CD4-positive, alpha-beta T cell treated with Interleukin-17A for 4 hours (primary cell): ENCODE data around the gene ANKRD16.
"Not testable (repeated sequence)": the region's sequence is repeated elsewhere in the genome, so short reads cannot be mapped to it uniquely, and the experiment has no call there.

Source experiments
- DNase-seq: peaks from one replicate; pipeline ENCODE4 v3.0.0-alpha.2; 2020; ENCODE audit warnings: mixed read lengths

ANKRD16 gene

GRCh38 chr10:5871596-5871995, 18.1 kb downstream of the ANKRD16 start:
- no peak for DNase-seq

- no peak for DNase-seq
Measured at GRCh38 chr10:5869156-5869555, 20.5 kb downstream of the ANKRD16 start.

GRCh38 chr10:5868383-5868782, 21.3 kb downstream of the ANKRD16 start:
- not testable (repeated sequence) for DNase-seq

- not testable (repeated sequence) for DNase-seq
Measured at GRCh38 chr10:5867091-5867615, 22.5 kb downstream of the ANKRD16 start.

GRCh38 chr10:5866451-5867081, 23.1 kb downstream of the ANKRD16 start:
- DNase-seq, result not testable (repeated sequence)

GRCh38 chr10:5862981-5863685, 26.6 kb downstream of the ANKRD16 start:
- not testable (repeated sequence) for DNase-seq

GRCh38 chr10:5862360-5862961, 27.2 kb downstream of the ANKRD16 start:
- no peak for DNase-seq

GRCh38 chr10:5860066-5860465, 29.6 kb downstream of the ANKRD16 start:
- no peak for DNase-seq

DNA sequence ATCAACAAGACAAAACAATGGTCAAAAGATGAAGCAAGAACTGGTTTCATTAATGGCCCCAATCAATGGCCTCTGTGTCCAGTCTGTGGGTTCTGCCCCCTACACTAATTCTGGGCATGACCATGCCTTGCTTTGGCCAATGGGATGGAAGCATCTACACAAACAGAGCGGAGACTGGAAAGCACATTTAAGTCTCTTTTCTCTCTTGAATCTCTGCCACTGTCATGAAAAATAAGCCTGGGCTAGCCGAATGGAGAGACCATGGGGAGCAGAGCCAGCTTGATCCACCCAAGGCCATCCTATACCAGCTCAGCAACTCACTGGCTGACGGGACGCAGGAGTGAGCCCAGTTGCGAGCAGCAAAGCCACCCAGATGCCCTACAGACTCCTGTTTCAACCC, 30.9 kb downstream of the ANKRD16 start:
- no peak for DNase-seq

GRCh38 chr10:5856701-5857004, 33.0 kb downstream of the ANKRD16 start:
- no peak for DNase-seq

GRCh38 chr10:5855979-5856700, 33.6 kb downstream of the ANKRD16 start:
- no peak for DNase-seq

DNA sequence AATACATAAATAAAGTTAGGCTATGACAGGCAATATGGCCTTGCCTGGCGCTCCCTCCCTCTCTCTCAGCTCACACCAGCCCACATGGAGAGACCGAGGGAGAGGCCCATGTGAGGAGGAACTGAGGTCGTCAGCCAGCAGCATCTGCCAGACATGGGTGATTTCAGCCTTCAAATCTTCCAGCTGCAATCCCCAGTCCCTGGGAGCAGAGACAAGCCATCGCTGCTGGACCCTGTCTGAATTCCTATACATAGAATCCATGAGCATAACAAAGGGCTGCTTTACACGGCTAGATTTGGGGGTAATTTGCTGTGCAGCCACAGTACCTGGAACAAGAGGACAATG, 35.6 kb downstream of the ANKRD16 start:
- no peak for DNase-seq

DNA sequence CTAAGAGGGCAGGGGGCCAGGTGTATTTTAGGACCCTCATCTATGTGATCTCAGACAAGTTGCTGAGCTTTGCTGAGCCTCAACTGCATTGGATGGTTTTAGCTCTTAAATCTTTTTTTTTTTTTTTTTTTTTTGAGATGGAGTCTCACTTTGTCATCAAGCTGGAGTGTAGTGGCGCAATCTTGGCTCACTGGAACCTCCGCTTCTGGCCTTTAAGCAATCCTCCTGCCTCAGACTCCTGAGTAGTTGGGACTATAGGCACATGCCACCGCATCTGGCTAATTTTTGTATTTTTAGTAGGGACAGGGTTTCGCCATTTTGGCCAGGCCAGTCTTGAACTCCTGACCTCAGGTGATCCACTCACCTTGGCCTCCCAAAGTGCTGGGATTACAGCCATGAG, 43.0 kb downstream of the ANKRD16 start:
- DNase-seq, result not testable (repeated sequence)

DNA sequence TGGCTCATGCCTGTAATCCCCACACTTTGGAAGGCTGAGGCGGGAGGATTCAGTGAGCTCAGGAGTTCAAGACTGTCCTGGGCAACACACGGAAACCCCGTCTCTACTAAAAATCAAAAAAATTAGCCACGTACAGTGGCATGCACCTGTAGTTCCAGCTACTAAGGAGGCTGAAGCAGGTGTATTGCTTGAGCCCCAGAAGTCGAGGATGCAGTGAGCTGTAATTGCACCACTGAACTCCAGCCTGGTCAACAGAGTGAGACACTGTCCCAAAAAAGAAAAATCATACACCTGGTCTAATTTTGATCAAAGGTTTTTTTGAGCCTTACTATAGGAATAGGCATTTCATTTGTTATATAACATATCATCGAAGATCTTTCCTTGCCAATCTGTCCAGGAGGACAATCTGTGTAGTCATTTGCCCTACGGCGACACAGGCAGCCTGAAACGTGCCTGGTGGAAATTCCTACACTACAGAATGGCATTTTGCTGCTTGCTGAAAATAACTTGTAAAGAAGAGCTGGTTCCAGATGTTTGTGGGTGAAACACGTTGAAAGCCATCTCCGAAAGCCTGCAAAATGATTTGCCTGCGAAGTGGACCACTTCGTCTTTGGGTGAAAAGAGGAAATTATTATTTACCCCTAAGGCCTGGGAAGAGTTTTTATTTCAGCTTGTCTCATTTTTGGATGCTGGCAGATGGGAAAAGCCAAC, 45.2 kb downstream of the ANKRD16 start:
- DNase-seq, result no peak

DNA sequence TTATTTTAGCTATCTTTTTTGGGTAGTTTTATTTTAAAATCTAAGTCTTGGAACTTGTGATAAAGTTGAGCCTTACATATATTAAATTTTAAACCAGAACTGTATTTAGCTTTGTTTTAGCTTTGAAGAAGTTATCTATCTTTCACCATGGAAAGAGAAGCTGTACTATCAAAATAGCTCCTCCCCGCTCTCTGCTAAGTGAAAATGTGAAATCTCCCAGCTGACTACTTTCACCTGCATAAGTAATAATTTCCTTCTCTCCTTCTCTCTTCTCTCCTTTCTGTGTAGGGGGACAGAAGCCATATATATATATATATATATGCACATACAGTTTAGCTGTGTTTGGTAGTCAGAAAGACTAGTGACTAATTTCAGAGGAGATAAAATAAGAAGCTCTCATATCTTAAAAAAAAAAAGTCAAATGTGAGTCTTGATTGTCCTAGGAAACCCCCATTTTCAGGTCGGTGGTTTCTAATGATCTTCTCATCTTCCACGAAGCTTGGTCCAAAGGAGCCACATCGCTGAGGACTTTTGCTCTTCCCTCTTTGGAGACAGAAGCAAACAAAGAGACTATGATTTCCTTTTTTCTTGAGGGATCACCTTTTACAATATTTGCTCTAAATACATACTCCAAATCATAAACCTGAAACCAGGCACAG, 45.9 kb downstream of the ANKRD16 start:
- no peak for DNase-seq

- DNase-seq, result no peak
Measured at GRCh38 chr10:5841965-5842364, 47.7 kb downstream of the ANKRD16 start.

DNA sequence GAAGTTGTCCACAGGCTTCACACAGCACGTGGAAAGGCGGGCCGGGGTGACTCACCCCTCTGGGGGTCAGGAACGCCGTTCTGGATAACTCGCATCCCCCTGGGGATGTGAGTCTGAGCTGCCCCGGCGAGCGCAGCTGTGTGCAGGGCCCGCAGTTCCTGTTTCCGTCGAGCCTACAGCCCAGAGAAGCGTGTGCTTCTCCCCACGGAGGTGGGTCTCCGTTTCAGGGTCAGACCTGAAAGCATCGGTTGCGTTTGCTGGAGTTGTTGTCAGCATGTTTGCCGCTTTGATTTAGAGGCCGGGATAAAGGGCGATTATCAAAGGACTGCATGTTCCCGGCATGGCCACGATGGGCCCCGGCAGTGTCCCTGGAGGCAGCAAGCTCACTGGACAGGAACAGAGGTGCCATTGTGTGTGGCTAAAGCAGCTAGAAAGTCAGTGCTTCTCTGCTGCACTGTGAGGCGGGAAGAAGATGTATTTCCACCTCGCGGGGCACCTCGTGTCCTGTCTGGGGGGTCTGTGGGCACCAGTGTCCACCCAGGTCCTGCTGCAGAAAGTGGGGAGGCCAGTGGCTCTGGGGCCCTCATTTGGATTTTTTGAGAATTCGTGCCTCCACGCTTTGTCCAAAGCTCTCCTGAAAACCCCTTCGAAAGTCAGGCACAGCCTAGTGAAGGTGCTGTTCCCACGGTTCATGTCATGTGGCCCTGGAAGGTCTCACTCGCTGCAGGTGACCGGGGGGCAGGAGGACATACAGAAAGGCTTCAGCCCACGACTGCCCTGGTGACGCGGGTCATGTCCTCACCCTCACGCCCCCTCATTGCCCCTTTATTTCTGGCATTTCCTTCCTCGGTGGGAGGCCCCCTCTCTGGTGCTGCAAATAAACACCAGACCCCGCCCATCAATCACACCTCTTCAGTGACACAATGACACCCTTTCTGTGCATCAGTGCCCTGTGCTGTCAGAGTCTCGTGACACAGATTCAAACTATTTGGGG, 49.1 kb downstream of the ANKRD16 start:
- DNase-seq, result no peak

DNA sequence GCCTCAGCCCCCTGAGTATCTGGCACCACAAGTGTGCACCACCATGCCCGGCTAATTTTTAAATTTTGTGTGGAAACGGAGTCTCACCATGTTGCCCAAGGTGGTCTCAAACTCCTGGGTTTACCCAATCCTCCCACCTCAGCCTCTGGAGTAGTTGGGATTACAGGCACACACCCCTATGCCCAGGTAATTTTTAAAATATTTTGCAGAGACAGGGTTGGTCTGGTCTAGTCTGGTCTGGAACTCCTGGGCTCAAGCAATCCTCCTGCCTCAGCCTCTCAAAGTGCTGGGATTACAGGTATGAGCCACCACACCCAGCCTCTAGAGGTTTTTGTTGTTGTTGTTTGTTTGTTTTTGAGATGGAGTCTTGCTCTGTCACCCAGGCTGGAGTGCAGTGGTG, 53.5 kb downstream of the ANKRD16 start:
- not testable (repeated sequence) for DNase-seq

- no peak for DNase-seq
Measured at GRCh38 chr10:5835446-5836095, 54.1 kb downstream of the ANKRD16 start.

DNA sequence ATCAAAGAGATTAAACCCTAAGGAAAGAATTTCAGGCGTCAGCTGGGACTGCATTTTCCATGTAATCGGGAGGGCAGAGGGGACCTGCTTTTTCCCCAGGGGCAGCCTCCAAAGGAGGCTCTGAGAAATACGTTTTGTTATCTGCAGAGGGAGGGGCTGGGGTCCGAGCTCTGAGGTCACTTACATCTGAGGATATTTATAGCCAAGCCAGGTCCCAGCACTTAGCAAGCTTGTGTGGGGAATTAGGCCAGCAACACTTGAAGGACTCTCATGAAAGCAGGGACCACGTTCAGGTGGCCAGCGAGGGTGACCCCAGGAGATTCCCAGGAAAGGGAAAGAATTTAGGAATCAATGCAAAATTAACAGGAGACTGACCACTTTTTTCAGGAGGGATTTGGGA, 55.9 kb downstream of the ANKRD16 start:
- no peak for DNase-seq

DNA sequence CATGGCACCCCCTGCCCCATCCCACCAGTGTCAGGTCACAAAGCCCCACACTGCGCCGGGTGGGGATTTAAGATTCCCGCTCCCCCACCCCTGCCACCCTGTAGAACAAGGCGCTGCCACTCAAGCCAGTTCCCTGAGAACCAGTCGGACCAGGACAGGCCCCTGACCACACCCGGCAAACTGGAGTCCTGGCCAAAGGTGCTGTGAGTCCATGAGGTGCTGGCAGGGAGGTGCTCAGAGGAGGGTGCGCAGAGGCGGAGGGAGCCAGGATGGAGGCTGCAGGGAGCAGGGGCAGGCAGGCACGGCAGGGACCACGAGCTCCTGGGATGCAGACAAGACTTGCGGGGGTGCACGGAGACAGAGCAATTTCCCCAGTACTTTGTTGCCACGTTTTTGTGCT, 56.7 kb downstream of the ANKRD16 start:
- DNase-seq, result no peak
